ENCODE measurements around the gene MUC5AC.

Gene MUC5AC

GRCh38 chr11:1223346-1224110 lies 65.8 kb downstream of the MUC5AC start:
- H3K27me3 ChIP-seq (ENCODE audit: control insufficient read depth in 1 of 2, insufficient read depth in 2 of 2, low read length in 2 of 2): peaks cover 0 to 6% of the 10 kb centered on the region in 2 donors
- no peaks in the 10 kb centered on the region for H3K4me1 ChIP-seq (ENCODE audit: control insufficient read depth in 1 of 2, insufficient read depth in 2 of 2, low read length in 2 of 2)
- H3K4me3 ChIP-seq (ENCODE audit: low read depth in 1 of 2, low read length in 2 of 2): no peak overlapping the region
- no peak overlapping the region for H3K9ac ChIP-seq (ENCODE audit: low read depth in 1 of 2, low read length in 2 of 2)
- H3K9me3 ChIP-seq (ENCODE audit: control insufficient read depth in 1 of 2, low read length in 2 of 2): no peaks in the 10 kb centered on the region
- H3K27ac ChIP-seq (ENCODE audit: low read depth, low read length): no peak overlapping the region
- no peaks in the 10 kb centered on the region for H3K36me3 ChIP-seq (ENCODE audit: control insufficient read depth in 1 of 2, insufficient read depth in 2 of 2, low read length in 2 of 2)

DNA sequence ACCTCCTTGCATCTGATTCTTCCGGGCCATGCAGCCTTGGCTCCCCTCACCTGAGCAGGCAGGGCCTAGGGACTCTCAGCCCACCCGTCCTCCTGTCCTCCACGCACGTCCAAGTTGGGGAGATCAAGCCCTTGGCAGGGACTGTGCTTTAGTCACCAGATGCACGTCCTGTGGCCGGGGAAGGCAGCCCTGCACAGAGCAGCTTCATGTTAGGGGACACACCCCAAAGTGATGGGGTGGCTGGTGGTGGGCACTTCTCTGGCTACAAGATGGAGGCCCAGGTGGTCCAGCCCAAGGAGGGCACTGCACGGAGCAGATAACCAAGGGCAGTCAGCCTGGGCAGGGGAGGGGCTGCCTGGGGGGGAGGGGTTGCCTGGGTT lies 66.3 kb downstream of the MUC5AC start:
- Histone ChIP-seq H3K36me3 (ENCODE audit: control insufficient read depth in 1 of 2, insufficient read depth in 2 of 2, low read length in 2 of 2) (no peaks in the 10 kb centered on the region), H3K27ac (ENCODE audit: low read depth, low read length) (no peak overlapping the region), H3K4me1 (ENCODE audit: control insufficient read depth in 1 of 2, insufficient read depth in 2 of 2, low read length in 2 of 2) (no peaks in the 10 kb centered on the region), H3K9ac (ENCODE audit: low read depth in 1 of 2, low read length in 2 of 2) (no peak overlapping the region), H3K9me3 (ENCODE audit: control insufficient read depth in 1 of 2, low read length in 2 of 2) (no peaks in the 10 kb centered on the region), H3K4me3 (ENCODE audit: low read depth in 1 of 2, low read length in 2 of 2) (no peak overlapping the region), H3K27me3 (ENCODE audit: control insufficient read depth in 1 of 2, insufficient read depth in 2 of 2, low read length in 2 of 2) (peaks cover 0 to 6% of the 10 kb centered on the region in 2 donors)

- Histone ChIP-seq H3K9ac (ENCODE audit: low read depth in 1 of 2, low read length in 2 of 2) (no peak overlapping the region), H3K27me3 (ENCODE audit: control insufficient read depth in 1 of 2, insufficient read depth in 2 of 2, low read length in 2 of 2) (peaks cover 0 to 6% of the 10 kb centered on the region in 2 donors), H3K4me3 (ENCODE audit: low read depth in 1 of 2, low read length in 2 of 2) (no peak overlapping the region), H3K27ac (ENCODE audit: low read depth, low read length) (no peak overlapping the region), H3K36me3 (ENCODE audit: control insufficient read depth in 1 of 2, insufficient read depth in 2 of 2, low read length in 2 of 2) (no peaks in the 10 kb centered on the region), H3K9me3 (ENCODE audit: control insufficient read depth in 1 of 2, low read length in 2 of 2) (no peaks in the 10 kb centered on the region), H3K4me1 (ENCODE audit: control insufficient read depth in 1 of 2, insufficient read depth in 2 of 2, low read length in 2 of 2) (no peaks in the 10 kb centered on the region)
These were observed 67.0 kb downstream of the MUC5AC start for GRCh38 chr11:1224491-1225385.

GRCh38 chr11:1225386-1226225 lies 67.9 kb downstream of the MUC5AC start:
- H3K36me3 ChIP-seq (ENCODE audit: control insufficient read depth in 1 of 2, insufficient read depth in 2 of 2, low read length in 2 of 2): no peaks in the 10 kb centered on the region
- no peaks in the 10 kb centered on the region for H3K9me3 ChIP-seq (ENCODE audit: control insufficient read depth in 1 of 2, low read length in 2 of 2)
- peaks cover 0 to 6% of the 10 kb centered on the region in 2 donors for H3K27me3 ChIP-seq (ENCODE audit: control insufficient read depth in 1 of 2, insufficient read depth in 2 of 2, low read length in 2 of 2)
- no peak overlapping the region for H3K9ac ChIP-seq (ENCODE audit: low read depth in 1 of 2, low read length in 2 of 2)
- no peak overlapping the region for H3K4me3 ChIP-seq (ENCODE audit: low read depth in 1 of 2, low read length in 2 of 2)
- no peak overlapping the region for H3K27ac ChIP-seq (ENCODE audit: low read depth, low read length)
- no peaks in the 10 kb centered on the region for H3K4me1 ChIP-seq (ENCODE audit: control insufficient read depth in 1 of 2, insufficient read depth in 2 of 2, low read length in 2 of 2)

DNA sequence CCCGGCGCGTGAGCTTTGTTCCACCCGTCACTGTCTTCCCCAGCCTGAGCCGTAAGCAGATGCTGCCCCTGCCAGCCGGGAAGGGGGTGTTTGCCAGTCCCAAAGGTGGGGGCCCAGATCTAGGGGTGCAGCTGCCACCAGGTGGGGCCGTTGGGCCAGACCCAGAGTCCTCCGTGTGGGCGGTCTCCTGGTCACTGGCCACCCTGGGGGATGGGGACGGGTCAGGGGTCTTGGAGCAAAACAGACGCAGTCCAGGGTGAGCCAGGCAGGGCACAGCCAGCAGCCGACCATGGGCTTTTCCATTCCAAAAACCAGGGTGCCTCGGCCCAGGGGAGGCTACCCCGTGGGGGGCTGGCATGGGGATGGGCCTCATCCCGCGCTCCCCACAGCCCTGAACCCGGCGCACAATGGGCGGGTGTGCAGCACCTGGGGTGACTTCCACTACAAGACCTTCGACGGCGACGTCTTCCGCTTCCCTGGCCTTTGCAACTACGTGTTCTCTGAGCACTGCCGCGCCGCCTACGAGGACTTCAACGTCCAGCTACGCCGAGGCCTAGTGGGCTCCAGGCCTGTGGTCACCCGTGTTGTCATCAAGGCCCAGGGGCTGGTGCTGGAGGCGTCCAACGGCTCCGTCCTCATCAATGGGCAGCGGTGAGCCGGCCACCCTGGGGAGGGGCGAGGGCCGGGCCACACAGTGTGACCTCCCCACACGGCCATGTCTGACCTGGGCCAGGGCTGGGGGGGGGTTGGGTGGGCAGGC lies 68.7 kb downstream of the MUC5AC start:
- Histone ChIP-seq H3K4me3 (ENCODE audit: low read depth in 1 of 2, low read length in 2 of 2) (no peak overlapping the region), H3K9ac (ENCODE audit: low read depth in 1 of 2, low read length in 2 of 2) (no peak overlapping the region), H3K27me3 (ENCODE audit: control insufficient read depth in 1 of 2, insufficient read depth in 2 of 2, low read length in 2 of 2) (peaks cover 0 to 6% of the 10 kb centered on the region in 2 donors), H3K36me3 (ENCODE audit: control insufficient read depth in 1 of 2, insufficient read depth in 2 of 2, low read length in 2 of 2) (no peaks in the 10 kb centered on the region), H3K9me3 (ENCODE audit: control insufficient read depth in 1 of 2, low read length in 2 of 2) (no peaks in the 10 kb centered on the region), H3K27ac (ENCODE audit: low read depth, low read length) (no peak overlapping the region), H3K4me1 (ENCODE audit: control insufficient read depth in 1 of 2, insufficient read depth in 2 of 2, low read length in 2 of 2) (no peaks in the 10 kb centered on the region)

DNA sequence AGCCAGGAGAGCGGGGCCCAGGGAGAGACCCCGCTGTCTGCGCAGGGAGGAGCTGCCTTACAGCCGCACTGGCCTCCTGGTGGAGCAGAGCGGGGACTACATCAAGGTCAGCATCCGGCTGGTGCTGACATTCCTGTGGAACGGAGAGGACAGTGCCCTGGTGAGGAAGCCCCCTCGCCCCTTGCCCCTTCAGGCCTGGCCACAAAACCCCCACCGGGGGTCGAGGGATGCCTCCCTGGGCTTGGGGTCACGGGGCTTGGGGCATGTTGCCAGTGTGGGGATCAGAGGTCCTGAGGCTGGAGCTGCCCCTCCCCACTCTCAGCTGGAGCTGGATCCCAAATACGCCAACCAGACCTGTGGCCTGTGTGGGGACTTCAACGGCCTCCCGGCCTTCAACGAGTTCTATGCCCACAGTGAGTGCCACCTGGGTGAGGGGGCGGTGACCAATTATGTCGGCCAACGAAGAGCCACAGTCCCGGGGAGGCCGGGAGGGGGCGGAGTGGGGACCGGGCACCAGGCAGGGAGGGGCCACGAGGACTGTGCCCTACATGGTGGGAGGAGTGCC lies 69.3 kb downstream of the MUC5AC start:
- H3K27me3 ChIP-seq (ENCODE audit: control insufficient read depth in 1 of 2, insufficient read depth in 2 of 2, low read length in 2 of 2): peaks cover 0 to 3% of the 10 kb centered on the region in 2 donors

GRCh38 chr11:1227551-1228100 lies 69.9 kb downstream of the MUC5AC start:
- Histone ChIP-seq H3K36me3 (ENCODE audit: control insufficient read depth in 1 of 2, insufficient read depth in 2 of 2, low read length in 2 of 2) (no peaks in the 10 kb centered on the region), H3K9me3 (ENCODE audit: control insufficient read depth in 1 of 2, low read length in 2 of 2) (no peaks in the 10 kb centered on the region), H3K4me1 (ENCODE audit: control insufficient read depth in 1 of 2, insufficient read depth in 2 of 2, low read length in 2 of 2) (no peaks in the 10 kb centered on the region), H3K27me3 (ENCODE audit: control insufficient read depth in 1 of 2, insufficient read depth in 2 of 2, low read length in 2 of 2) (peaks cover 0 to under 1% of the 10 kb centered on the region in 2 donors), H3K9ac (ENCODE audit: low read depth in 1 of 2, low read length in 2 of 2) (no peak overlapping the region), H3K4me3 (ENCODE audit: low read depth in 1 of 2, low read length in 2 of 2) (no peak overlapping the region), H3K27ac (ENCODE audit: low read depth, low read length) (no peak overlapping the region)

More for the DNA sequence above, 69.3 kb downstream of the MUC5AC start:
- Histone ChIP-seq H3K9ac (ENCODE audit: low read depth in 1 of 2, low read length in 2 of 2) (no peak overlapping the region), H3K4me3 (ENCODE audit: low read depth in 1 of 2, low read length in 2 of 2) (no peak overlapping the region), H3K4me1 (ENCODE audit: control insufficient read depth in 1 of 2, insufficient read depth in 2 of 2, low read length in 2 of 2) (no peaks in the 10 kb centered on the region), H3K9me3 (ENCODE audit: control insufficient read depth in 1 of 2, low read length in 2 of 2) (no peaks in the 10 kb centered on the region), H3K27ac (ENCODE audit: low read depth, low read length) (no peak overlapping the region), H3K36me3 (ENCODE audit: control insufficient read depth in 1 of 2, insufficient read depth in 2 of 2, low read length in 2 of 2) (no peaks in the 10 kb centered on the region)

DNA sequence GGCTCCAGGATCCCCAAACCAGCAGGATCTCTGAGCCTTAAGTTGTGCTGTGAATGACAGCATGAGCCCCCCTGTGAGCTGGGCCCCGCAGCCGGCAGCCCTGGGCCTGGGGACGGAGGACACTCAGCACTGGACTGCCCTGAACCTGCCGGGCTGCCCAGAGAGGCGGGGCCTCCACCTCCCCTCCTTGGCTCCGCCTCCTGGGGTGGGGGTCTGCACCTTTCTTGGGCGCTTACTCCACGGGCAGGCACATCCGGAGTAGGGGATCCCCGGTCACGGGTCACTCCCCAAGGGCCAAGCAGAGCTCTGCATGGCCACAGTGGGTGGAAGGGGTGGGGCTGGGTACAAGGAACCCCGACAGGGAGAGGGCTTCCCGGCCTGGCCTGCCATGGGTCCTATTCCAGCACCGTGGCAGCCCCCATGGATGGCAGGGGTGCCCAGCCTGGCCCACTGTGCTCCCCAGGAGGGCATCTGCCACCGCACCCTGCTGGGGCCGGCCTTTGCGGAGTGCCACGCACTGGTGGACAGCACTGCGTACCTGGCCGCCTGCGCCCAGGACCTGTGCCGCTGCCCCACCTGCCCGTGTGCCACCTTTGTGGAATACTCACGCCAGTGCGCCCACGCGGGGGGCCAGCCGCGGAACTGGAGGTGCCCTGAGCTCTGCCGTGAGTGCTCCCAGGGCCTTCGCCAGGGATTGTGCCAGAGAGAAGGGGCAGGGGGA lies 70.5 kb downstream of the MUC5AC start:
- H3K27ac ChIP-seq (ENCODE audit: low read depth, low read length): no peak overlapping the region
- peaks cover 0 to under 1% of the 10 kb centered on the region in 2 donors for H3K4me1 ChIP-seq (ENCODE audit: control insufficient read depth in 1 of 2, insufficient read depth in 2 of 2, low read length in 2 of 2)
- no peaks in the 10 kb centered on the region for H3K9me3 ChIP-seq (ENCODE audit: control insufficient read depth in 1 of 2, low read length in 2 of 2)
- no peaks in the 10 kb centered on the region for H3K27me3 ChIP-seq (ENCODE audit: control insufficient read depth in 1 of 2, insufficient read depth in 2 of 2, low read length in 2 of 2)
- H3K4me3 ChIP-seq (ENCODE audit: low read depth in 1 of 2, low read length in 2 of 2): no peak overlapping the region
- H3K9ac ChIP-seq (ENCODE audit: low read depth in 1 of 2, low read length in 2 of 2): no peak overlapping the region
- no peaks in the 10 kb centered on the region for H3K36me3 ChIP-seq (ENCODE audit: control insufficient read depth in 1 of 2, insufficient read depth in 2 of 2, low read length in 2 of 2)
